Prostate gland (tissue), 2 donors: ENCODE measurements around the gene BMP4.

Experiments
- CTCF ChIP-seq, 4 experiments: fragments of 200-600 bp in 2 of 4; fragments of 450-650 bp in 2 of 4; sonication (generic) in 2 of 4; IDR thresholded peaks; 1 replicate in 3 of 4; 2 replicates in 1 of 4; pipeline ENCODE4 v1.5.1; 2016 to 2019; ENCODE audit warnings: antibody characterized with exemption in 4 of 4, mild to moderate bottlenecking in 2 of 4, moderate library complexity in 2 of 4
- POLR2A ChIP-seq: fragments of 450-650 bp; IDR thresholded peaks from one replicate; pipeline ENCODE4 v1.6.1; 2016; ENCODE audit warnings: antibody characterized with exemption, mild to moderate bottlenecking

GRCh38 chr14:53916239-53916638 lies 40.4 kb downstream of the BMP4 start:
- TF ChIP-seq CTCF (IDR thresholded peaks at IDR 0.05) (no peak), POLR2A (no peak)
